ENCODE measurements around the gene CES3.

DNA sequence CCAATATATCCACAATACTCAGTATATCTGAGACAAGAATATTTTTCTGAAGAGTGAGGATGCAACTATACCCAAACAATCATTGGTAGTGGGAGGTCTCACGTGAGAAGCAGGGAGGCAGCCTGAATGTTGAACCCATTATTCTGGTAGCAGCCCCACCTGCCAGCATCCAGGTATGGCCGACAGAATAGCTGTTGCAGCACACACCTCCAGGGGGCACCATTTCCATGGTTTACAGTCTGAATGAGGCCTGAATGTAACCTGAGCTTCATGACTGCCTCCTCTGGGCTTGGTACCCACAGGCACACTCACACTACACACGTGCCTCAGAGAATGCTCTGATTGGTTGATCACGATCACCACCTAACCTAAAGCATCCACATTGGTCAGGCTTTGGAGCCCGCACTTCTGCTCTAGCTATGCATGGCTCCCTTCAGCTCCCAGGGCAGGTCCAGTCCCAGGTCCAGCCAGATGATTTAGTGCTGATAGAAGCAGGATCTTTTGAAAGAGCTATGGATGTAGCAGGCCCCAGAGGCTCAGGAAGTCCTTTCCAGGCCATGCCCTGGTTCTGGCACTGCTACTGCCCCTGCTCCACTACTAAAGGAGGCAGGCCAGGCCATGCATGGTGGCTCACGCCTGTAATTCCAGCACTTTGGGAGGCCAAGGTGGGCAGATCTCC lies 56.9 kb downstream of the CES3 start:
- TF ChIP-seq, protein P1, sequence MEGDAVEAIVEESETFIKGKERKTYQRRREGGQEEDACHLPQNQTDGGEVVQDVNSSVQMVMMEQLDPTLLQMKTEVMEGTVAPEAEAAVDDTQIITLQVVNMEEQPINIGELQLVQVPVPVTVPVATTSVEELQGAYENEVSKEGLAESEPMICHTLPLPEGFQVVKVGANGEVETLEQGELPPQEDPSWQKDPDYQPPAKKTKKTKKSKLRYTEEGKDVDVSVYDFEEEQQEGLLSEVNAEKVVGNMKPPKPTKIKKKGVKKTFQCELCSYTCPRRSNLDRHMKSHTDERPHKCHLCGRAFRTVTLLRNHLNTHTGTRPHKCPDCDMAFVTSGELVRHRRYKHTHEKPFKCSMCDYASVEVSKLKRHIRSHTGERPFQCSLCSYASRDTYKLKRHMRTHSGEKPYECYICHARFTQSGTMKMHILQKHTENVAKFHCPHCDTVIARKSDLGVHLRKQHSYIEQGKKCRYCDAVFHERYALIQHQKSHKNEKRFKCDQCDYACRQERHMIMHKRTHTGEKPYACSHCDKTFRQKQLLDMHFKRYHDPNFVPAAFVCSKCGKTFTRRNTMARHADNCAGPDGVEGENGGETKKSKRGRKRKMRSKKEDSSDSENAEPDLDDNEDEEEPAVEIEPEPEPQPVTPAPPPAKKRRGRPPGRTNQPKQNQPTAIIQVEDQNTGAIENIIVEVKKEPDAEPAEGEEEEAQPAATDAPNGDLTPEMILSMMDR (conservative IDR thresholded peaks at IDR 0.05 in 1 of 2, IDR thresholded peaks at IDR 0.05 in 1 of 2; ENCODE audit: extremely low read depth in 1 of 2, insufficient read depth in 1 of 2, low read depth in 1 of 2, low read length in 2 of 2), result peak; percentile 85 to 98
- TF ChIP-seq EZH2 (IDR thresholded peaks at IDR 0.05; ENCODE audit: borderline replicate concordance, low read length), result no peak
